MM.1S (cell line): ENCODE results near the gene CNTNAP2.

Source experiments
- DNase-seq: peaks from one replicate; pipeline ENCODE4 v3.0.0-alpha.2; 2015
- H2AFZ ChIP-seq: fragments of 300-600 bp; sonication (generic); 2 replicates; pipeline ENCODE4 v1.6.0; 2016; ENCODE audit warnings: antibody characterized with exemption, low read length
- H3F3A ChIP-seq: fragments of 300-600 bp; sonication (generic); 2 replicates; pipeline ENCODE4 v1.6.1; 2016; ENCODE audit warnings: mild to moderate bottlenecking, antibody characterized with exemption, low read length, moderate library complexity, mixed read lengths; ENCODE audit not compliant: insufficient read depth
- H3K27ac ChIP-seq: fragments of 300-600 bp; sonication (generic); 2 replicates; pipeline ENCODE4 v1.5.1; 2016; ENCODE audit warnings: mild to moderate bottlenecking, low read length
- H3K27me3 ChIP-seq: fragments of 300-600 bp; sonication (generic); replicated peaks from 2 replicates; pipeline ENCODE4 v1.6.0; 2016; ENCODE audit warnings: low read length; ENCODE audit not compliant: insufficient read depth
- H3K36me3 ChIP-seq: fragments of 300-600 bp; sonication (generic); replicated peaks from 2 replicates; pipeline ENCODE4 v1.6.1; 2016; ENCODE audit warnings: mild to moderate bottlenecking, low read length, mixed read lengths; ENCODE audit not compliant: insufficient read depth
- H3K4me1 ChIP-seq: fragments of 300-600 bp; sonication (generic); 2 replicates; pipeline ENCODE4 v1.6.1; 2016; ENCODE audit warnings: low read length, mixed read lengths
- H3K4me2 ChIP-seq: fragments of 300-600 bp; sonication (generic); 2 replicates; pipeline ENCODE4 v1.6.0; 2016; ENCODE audit warnings: low read depth, low read length
- H3K4me3 ChIP-seq: fragments of 300-600 bp; sonication (generic); 2 replicates; pipeline ENCODE4 v1.5.1; 2016; ENCODE audit warnings: low read length, mixed read lengths
- H3K79me2 ChIP-seq: fragments of 300-600 bp; sonication (generic); 2 replicates; pipeline ENCODE4 v1.6.1; 2016; ENCODE audit warnings: mixed run types, low read length, mixed read lengths
- H3K9ac ChIP-seq: fragments of 300-600 bp; sonication (generic); 2 replicates; pipeline ENCODE4 v1.6.1; 2016; ENCODE audit warnings: low read length, mixed read lengths
- H3K9me2 ChIP-seq: fragments of 300-600 bp; sonication (generic); replicated peaks from 2 replicates; pipeline ENCODE4 v1.6.1; 2016; ENCODE audit warnings: mild to moderate bottlenecking, low read length, mixed read lengths; ENCODE audit not compliant: insufficient read depth
- H3K9me3 ChIP-seq: fragments of 300-600 bp; sonication (generic); replicated peaks from 2 replicates; pipeline ENCODE4 v1.6.1; 2016; ENCODE audit warnings: mild to moderate bottlenecking, low read length, mixed read lengths; ENCODE audit not compliant: insufficient read depth
- H4K20me1 ChIP-seq: fragments of 300-600 bp; sonication (generic); 2 replicates; pipeline ENCODE4 v1.6.1; 2016; ENCODE audit warnings: mild to moderate bottlenecking, low read length, moderate library complexity, mixed read lengths; ENCODE audit not compliant: insufficient read depth
- EZH2 ChIP-seq: fragments of 300-600 bp; sonication (generic); optimal IDR thresholded peaks from 2 replicates; pipeline ENCODE3; 2017; ENCODE audit warnings: low read depth, mild to moderate bottlenecking, antibody characterized with exemption, low read length, mixed read lengths
- EZH2phosphoT487 ChIP-seq: fragments of 300-600 bp; sonication (generic); IDR thresholded peaks from 2 replicates; pipeline ENCODE4 v1.6.1; 2018; ENCODE audit warnings: antibody characterized with exemption, low read length
- TF ChIP-seq, protein P1 (sequence below): fragments of 300-600 bp; sonication (generic); IDR thresholded peaks from 2 replicates; pipeline ENCODE4 v1.5.1; 2016; ENCODE audit warnings: antibody characterized with exemption, low read length, mixed read lengths

CNTNAP2 gene

DNA sequence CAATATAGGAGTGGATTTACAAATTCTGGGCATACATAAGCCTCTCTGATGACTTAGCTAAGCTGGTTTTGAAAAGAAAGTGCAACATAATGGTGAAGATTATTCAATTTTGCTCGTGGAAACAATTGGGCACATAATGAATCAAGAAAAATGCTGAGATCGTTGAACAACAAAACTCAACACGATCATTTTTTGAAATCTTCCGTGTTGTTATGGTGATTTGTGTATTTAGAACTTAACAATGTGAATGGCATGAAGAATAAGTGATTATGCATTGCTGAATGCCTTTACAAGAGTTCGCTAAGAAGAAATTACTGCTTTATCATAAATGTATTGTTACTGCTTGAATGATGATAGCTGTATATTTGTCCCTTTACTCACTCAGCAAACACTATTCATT lies 875.0 kb downstream of the CNTNAP2 start:
- no peaks in the 10 kb centered on the region for H4K20me1 ChIP-seq
- no peaks in the 10 kb centered on the region for H3K36me3 ChIP-seq
- H3K27me3 ChIP-seq = no peaks in the 10 kb centered on the region
- no peaks in the 10 kb centered on the region for H3K79me2 ChIP-seq
- no peaks in the 10 kb centered on the region for H3K9me3 ChIP-seq
- H3K9ac ChIP-seq = no peak overlapping the region
- no peak overlapping the region for H3K27ac ChIP-seq
- no peak overlapping the region for H3K4me3 ChIP-seq
- no peaks in the 10 kb centered on the region for H3F3A ChIP-seq
- no peak overlapping the region for H2AFZ ChIP-seq
- DNase-seq = no peak
- no peaks in the 10 kb centered on the region for H3K9me2 ChIP-seq
- no peaks in the 10 kb centered on the region for H3K4me1 ChIP-seq
- H3K4me2 ChIP-seq = no peak overlapping the region
- no peak for TF ChIP-seq EZH2

DNA sequence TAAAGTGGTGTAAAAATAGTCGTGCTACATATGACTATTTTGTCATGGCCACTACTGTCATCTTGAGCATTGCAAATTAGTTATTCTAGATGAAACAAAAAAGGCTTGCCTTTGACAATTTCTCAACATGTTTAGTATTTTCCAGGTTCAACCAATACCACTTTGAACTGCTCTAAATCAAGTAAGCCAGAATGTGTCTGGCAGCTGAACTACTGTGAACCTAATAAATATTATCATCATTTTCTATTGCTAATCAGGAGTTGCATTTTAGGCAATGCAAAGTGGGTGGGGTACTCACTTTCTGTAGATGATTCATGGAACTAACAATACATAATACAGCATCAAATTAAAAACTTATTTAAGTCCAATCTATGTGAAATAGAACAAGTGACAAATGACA lies 877.2 kb downstream of the CNTNAP2 start:
- Histone ChIP-seq H3K27ac (no peak overlapping the region), H4K20me1 (no peaks in the 10 kb centered on the region), H3K27me3 (no peaks in the 10 kb centered on the region), H3K36me3 (no peaks in the 10 kb centered on the region), H3F3A (no peaks in the 10 kb centered on the region), H3K9me2 (no peaks in the 10 kb centered on the region), H3K4me1 (no peaks in the 10 kb centered on the region), H3K79me2 (no peaks in the 10 kb centered on the region), H3K4me3 (no peak overlapping the region), H3K9ac (no peak overlapping the region), H2AFZ (no peak overlapping the region), H3K4me2 (no peak overlapping the region), H3K9me3 (no peaks in the 10 kb centered on the region)
- no peak for DNase-seq
- TF ChIP-seq EZH2 (no peak), EZH2phosphoT487 (no peak)
- TF ChIP-seq, protein P1, sequence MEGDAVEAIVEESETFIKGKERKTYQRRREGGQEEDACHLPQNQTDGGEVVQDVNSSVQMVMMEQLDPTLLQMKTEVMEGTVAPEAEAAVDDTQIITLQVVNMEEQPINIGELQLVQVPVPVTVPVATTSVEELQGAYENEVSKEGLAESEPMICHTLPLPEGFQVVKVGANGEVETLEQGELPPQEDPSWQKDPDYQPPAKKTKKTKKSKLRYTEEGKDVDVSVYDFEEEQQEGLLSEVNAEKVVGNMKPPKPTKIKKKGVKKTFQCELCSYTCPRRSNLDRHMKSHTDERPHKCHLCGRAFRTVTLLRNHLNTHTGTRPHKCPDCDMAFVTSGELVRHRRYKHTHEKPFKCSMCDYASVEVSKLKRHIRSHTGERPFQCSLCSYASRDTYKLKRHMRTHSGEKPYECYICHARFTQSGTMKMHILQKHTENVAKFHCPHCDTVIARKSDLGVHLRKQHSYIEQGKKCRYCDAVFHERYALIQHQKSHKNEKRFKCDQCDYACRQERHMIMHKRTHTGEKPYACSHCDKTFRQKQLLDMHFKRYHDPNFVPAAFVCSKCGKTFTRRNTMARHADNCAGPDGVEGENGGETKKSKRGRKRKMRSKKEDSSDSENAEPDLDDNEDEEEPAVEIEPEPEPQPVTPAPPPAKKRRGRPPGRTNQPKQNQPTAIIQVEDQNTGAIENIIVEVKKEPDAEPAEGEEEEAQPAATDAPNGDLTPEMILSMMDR = no peak

DNA sequence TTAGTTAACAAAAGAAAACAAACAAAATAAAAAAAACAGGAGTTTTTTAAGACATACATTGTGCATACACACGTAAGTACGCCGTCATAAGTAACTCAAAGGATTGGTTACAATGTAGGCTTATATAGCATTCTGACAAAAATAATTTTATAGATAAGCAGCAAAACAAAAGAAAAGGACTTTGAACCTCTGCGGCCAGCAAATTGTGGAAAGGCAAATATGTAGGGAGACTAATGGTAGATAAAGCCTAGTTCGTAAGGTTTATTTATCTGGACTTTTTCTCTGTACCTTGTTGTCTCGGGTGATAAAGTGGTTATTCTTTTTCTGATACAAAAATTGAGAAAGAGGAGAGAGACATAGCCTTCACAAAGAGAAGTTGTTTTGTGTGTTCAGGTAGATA lies 891.9 kb downstream of the CNTNAP2 start:
- H3K27ac ChIP-seq = no peak overlapping the region
- TF ChIP-seq, protein P1 = no peak
- TF ChIP-seq EZH2 (no peak), EZH2phosphoT487 (no peak)
- no peaks in the 10 kb centered on the region for H3K4me1 ChIP-seq
- no peak overlapping the region for H3K4me2 ChIP-seq
- H3K36me3 ChIP-seq = no peaks in the 10 kb centered on the region
- no peak overlapping the region for H2AFZ ChIP-seq
- no peaks in the 10 kb centered on the region for H3K79me2 ChIP-seq
- H3K9me3 ChIP-seq = no peaks in the 10 kb centered on the region
- no peaks in the 10 kb centered on the region for H3K27me3 ChIP-seq
- H4K20me1 ChIP-seq = no peaks in the 10 kb centered on the region
- no peaks in the 10 kb centered on the region for H3K9me2 ChIP-seq
- H3F3A ChIP-seq = no peaks in the 10 kb centered on the region
- no peak for DNase-seq
- H3K9ac ChIP-seq = no peak overlapping the region
- H3K4me3 ChIP-seq = no peak overlapping the region

DNA sequence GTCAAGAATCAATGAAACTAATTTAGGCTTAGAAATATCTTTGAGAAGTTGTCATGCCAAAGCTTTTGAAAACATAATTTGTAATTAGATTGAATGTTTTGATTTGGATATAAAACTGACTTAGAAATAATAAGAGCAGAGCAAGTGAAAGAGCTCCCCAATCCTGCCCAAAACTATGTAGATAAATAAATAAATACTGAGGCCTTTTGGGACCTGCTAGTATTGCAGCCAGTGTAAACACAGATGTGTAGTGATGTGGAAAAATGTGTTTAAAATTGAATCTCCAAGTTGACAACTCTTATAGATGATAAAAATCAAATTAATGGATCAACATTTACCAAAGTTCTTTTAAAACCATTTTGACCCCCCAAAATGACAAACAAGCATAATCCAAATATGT lies 896.1 kb downstream of the CNTNAP2 start:
- no peaks in the 10 kb centered on the region for H3K36me3 ChIP-seq
- no peaks in the 10 kb centered on the region for H3K27me3 ChIP-seq
- no peaks in the 10 kb centered on the region for H3K9me2 ChIP-seq
- no peak overlapping the region for H3K9ac ChIP-seq
- TF ChIP-seq EZH2phosphoT487 = no peak
- TF ChIP-seq EZH2 = no peak
- TF ChIP-seq, protein P1 = no peak
- no peak overlapping the region for H3K4me3 ChIP-seq
- no peak for DNase-seq
- H3K27ac ChIP-seq = no peak overlapping the region
- H3K4me1 ChIP-seq = no peaks in the 10 kb centered on the region
- no peaks in the 10 kb centered on the region for H4K20me1 ChIP-seq
- no peaks in the 10 kb centered on the region for H3F3A ChIP-seq
- H3K4me2 ChIP-seq = no peak overlapping the region
- H2AFZ ChIP-seq = no peak overlapping the region
- no peaks in the 10 kb centered on the region for H3K9me3 ChIP-seq
- H3K79me2 ChIP-seq = no peaks in the 10 kb centered on the region
